K562 (cell line): ENCODE data around the gene PSMA7. TPM values are rescaled to one million over a fixed set of nuclear protein-coding genes. Genes with fewer than 3 reads are reported as not detected.

Source experiments
- E2F1 ChIP-seq: sonication (generic); formaldehyde crosslinking; IDR thresholded peaks from 2 replicates; pipeline ENCODE4 v1.8.1; 2023; ENCODE audit warnings: mild to moderate bottlenecking, missing genetic modification reagents, moderate library complexity
- HOMEZ ChIP-seq: fragments of 250-450 bp; sonication (Bioruptor Pico); IDR thresholded peaks from 2 replicates; pipeline ENCODE4 v1.4.0; 2020; ENCODE audit warnings: mild to moderate bottlenecking, moderate library complexity
- MTA3 ChIP-seq: fragments of 450-650 bp; formaldehyde crosslinking; IDR thresholded peaks from 2 replicates; pipeline ENCODE4 v1.6.1; 2017; ENCODE audit warnings: mild to moderate bottlenecking, borderline replicate concordance
- PATZ1 ChIP-seq: fragments of 250-450 bp; sonication (Bioruptor Pico); IDR thresholded peaks from 2 replicates; pipeline ENCODE4 v1.5.0; 2020; ENCODE audit warnings: mild to moderate bottlenecking, borderline replicate concordance
- PHF20 ChIP-seq: fragments of 450-650 bp; IDR thresholded peaks from 2 replicates; pipeline ENCODE4 v1.6.1; 2018; ENCODE audit not compliant: partially characterized antibody
- TEAD1 ChIP-seq, 2 experiments: fragments of 450-650 bp in 1 of 2; sonication (generic) in 1 of 2; formaldehyde crosslinking; IDR thresholded peaks; 2 replicates each; pipeline versions ENCODE4 v1.4.0 to v1.8.0; 2020 to 2022; ENCODE audit warnings: mild to moderate bottlenecking in 2 of 2, missing genetic modification reagents in 1 of 2
- TGIF2 ChIP-seq: sonication (generic); formaldehyde crosslinking; IDR thresholded peaks from 2 replicates; pipeline ENCODE4 v1.8.1; 2022; ENCODE audit warnings: mild to moderate bottlenecking, missing genetic modification reagents, moderate library complexity
- TRIM25 ChIP-seq: fragments of 450-650 bp; IDR thresholded peaks from 2 replicates; pipeline ENCODE4 v1.7.0; 2016; ENCODE audit warnings: borderline replicate concordance
- TSHZ1 ChIP-seq: fragments of 250-450 bp; sonication (Bioruptor Pico); IDR thresholded peaks from 2 replicates; pipeline ENCODE4 v1.4.0; 2020; ENCODE audit warnings: mild to moderate bottlenecking, moderate library complexity
- UBTF ChIP-seq, 2 experiments: IDR thresholded peaks; 2 replicates each; pipeline ENCODE4 v1.6.1; 2012; ENCODE audit warnings: improper control_type of control experiment in 2 of 2, low read depth in 2 of 2, low read length in 2 of 2, borderline replicate concordance in 1 of 2
- ZNF511 ChIP-seq: sonication (generic); formaldehyde crosslinking; IDR thresholded peaks from 2 replicates; pipeline ENCODE4 v1.8.0; 2022; ENCODE audit warnings: mild to moderate bottlenecking, missing genetic modification reagents
- polyA plus RNA-seq, 8 experiments: library from polyadenylated mRNA; depleted of rRNA in 4 of 8; stranded (reverse) in 5 of 8; unstranded in 3 of 8; fragments of >200 nt; fragmentation: Nextera tagmentation in 2 of 8; fragmentation: Illumina TruSeq in 1 of 8; extraction: Ambion mirVana in 2 of 8; extraction: Trizol in 1 of 8; gene quantifications; 2 replicates each; pipeline versions ENCODE4 v1.2.1 to v1.2.3, GENCODE V29; 2011 to 2014; ENCODE audit warnings: inconsistent platforms in 1 of 8, missing spikeins in 1 of 8
- total RNA-seq, 7 experiments: library from RNA; depleted of rRNA in 6 of 7; stranded (reverse); fragments of >200 nt in 6 of 7; fragmentation: Illumina TruSeq in 2 of 7; extraction: Trizol in 2 of 7; gene quantifications; 2 replicates each; pipeline versions ENCODE4 v1.2.1 to v1.2.3, GENCODE V29; 2011 to 2021; ENCODE audit warnings: low replicate concordance in 1 of 7

PSMA7 gene
- total and polyA plus RNA-seq, 9 of the 15 experiments (the other 6 are each of a cell fraction or from before 2014, with no cell fraction given), result 257 to 510 (median 393) TPM

- no peak for TF ChIP-seq TSHZ1 (CRISPR knock-in tag)
- TF ChIP-seq MTA3, result peak; percentile 81; the same call in 1 of the 2 replicates
- TF ChIP-seq ZNF511 (CRISPR knock-in tag), result no peak
- no peak for TF ChIP-seq TRIM25
- TF ChIP-seq TEAD1 (CRISPR knock-in tag; IDR thresholded peaks at IDR 0.05), result no peak
- 0 out of 2 replicates have a peak, but pooled peaks have one; percentile 12 for TF ChIP-seq TGIF2
- TF ChIP-seq PATZ1 (CRISPR knock-in tag), result no peak
- no peak for TF ChIP-seq E2F1
- no peak for TF ChIP-seq PHF20
- TF ChIP-seq UBTF (IDR thresholded peaks at IDR 0.05; ENCODE audit: borderline replicate concordance in 1 of 2, low read depth in 2 of 2, low read length in 2 of 2), result peak in 1 of 2 experiments; percentile 8; a peak in 1 of 4 replicates
- TF ChIP-seq HOMEZ (CRISPR knock-in tag), result no peak
Observed at GRCh38 chr20:62121776-62122653, 21.2 kb downstream of the PSMA7 start, which contains the start of gene LSM14B (continued).
